HG03342 (cell line): ENCODE data around the gene ZCCHC8.
"Not testable (repeated sequence)": the region's sequence is repeated elsewhere in the genome, so short reads cannot be mapped to it uniquely, and the experiment has no call there.

Experiments used
- ATAC-seq: cut with Tn5 transposase; IDR thresholded peaks from one replicate; pipeline ENCODE4 v1.9.1; 2021; ENCODE audit warnings: mild to moderate bottlenecking, moderate library complexity; ENCODE audit not compliant: unreplicated experiment

Gene ZCCHC8

GRCh38 chr12:122473543-122474323 lies 27.0 kb downstream of the ZCCHC8 start:
- ATAC-seq = peak; percentile 58

- ATAC-seq = no peak
These were observed 29.2 kb downstream of the ZCCHC8 start for GRCh38 chr12:122471324-122472226.

- not testable (repeated sequence) for ATAC-seq
These were observed 30.2 kb downstream of the ZCCHC8 start for GRCh38 chr12:122470576-122470975.

- not testable (repeated sequence) for ATAC-seq
These were observed 30.9 kb downstream of the ZCCHC8 start for GRCh38 chr12:122469856-122470255.

GRCh38 chr12:122467983-122468382 lies 32.7 kb downstream of the ZCCHC8 start:
- ATAC-seq = no peak

- not testable (repeated sequence) for ATAC-seq
These were observed 36.3 kb downstream of the ZCCHC8 start for GRCh38 chr12:122464317-122465042.

- no peak for ATAC-seq
These were observed 40.1 kb downstream of the ZCCHC8 start for GRCh38 chr12:122460641-122461040.

GRCh38 chr12:122460061-122460460 lies 40.7 kb downstream of the ZCCHC8 start:
- ATAC-seq = no peak

- ATAC-seq = no peak
These were observed 41.5 kb downstream of the ZCCHC8 start for GRCh38 chr12:122459211-122459610.

GRCh38 chr12:122458105-122459035 lies 42.4 kb downstream of the ZCCHC8 start:
- no peak for ATAC-seq

- no peak for ATAC-seq
These were observed 43.1 kb downstream of the ZCCHC8 start for GRCh38 chr12:122457627-122458026.

GRCh38 chr12:122454739-122455138 lies 46.0 kb downstream of the ZCCHC8 start:
- no peak for ATAC-seq

GRCh38 chr12:122454250-122454721 lies 46.4 kb downstream of the ZCCHC8 start:
- ATAC-seq = no peak

GRCh38 chr12:122452701-122453285 lies 47.9 kb downstream of the ZCCHC8 start:
- no peak for ATAC-seq

GRCh38 chr12:122449317-122449716 lies 51.4 kb downstream of the ZCCHC8 start:
- ATAC-seq = no peak

GRCh38 chr12:122447825-122448224 lies 52.9 kb downstream of the ZCCHC8 start:
- not testable (repeated sequence) for ATAC-seq

- ATAC-seq = not testable (repeated sequence)
These were observed 54.3 kb downstream of the ZCCHC8 start for GRCh38 chr12:122446390-122446789.

GRCh38 chr12:122444071-122444470 lies 56.7 kb downstream of the ZCCHC8 start:
- not testable (repeated sequence) for ATAC-seq

GRCh38 chr12:122438822-122439221 lies 61.9 kb downstream of the ZCCHC8 start:
- ATAC-seq = not testable (repeated sequence)
